ENCODE data around the gene GRIK3.

Gene GRIK3

GRCh38 chr1:37010011-37010410, 24.3 kb downstream of the GRIK3 start:
- no peak for DNase-seq

- no peak for DNase-seq
Observed at GRCh38 chr1:37009521-37009920, 24.8 kb downstream of the GRIK3 start.

- no peak for DNase-seq
Observed at GRCh38 chr1:37006132-37006868, 28.0 kb downstream of the GRIK3 start.

GRCh38 chr1:37002898-37003297, 31.4 kb downstream of the GRIK3 start:
- no peak for DNase-seq

- DNase-seq = no peak
Observed at GRCh38 chr1:37001703-37002102, 32.6 kb downstream of the GRIK3 start.

- no peak for DNase-seq
Observed at GRCh38 chr1:36996106-36996505, 38.2 kb downstream of the GRIK3 start.

- DNase-seq = no peak
Observed at GRCh38 chr1:36994868-36995267, 39.4 kb downstream of the GRIK3 start.

- no peak for DNase-seq
Observed at GRCh38 chr1:36994294-36994693, 40.0 kb downstream of the GRIK3 start.

GRCh38 chr1:36992139-36992943, 42.0 kb downstream of the GRIK3 start:
- DNase-seq = no peak

- no peak for DNase-seq
Observed at GRCh38 chr1:36991551-36991950, 42.8 kb downstream of the GRIK3 start.

- no peak for DNase-seq
Observed at GRCh38 chr1:36990928-36991327, 43.4 kb downstream of the GRIK3 start.

- no peak for DNase-seq
Observed at GRCh38 chr1:36989241-36989640, 45.1 kb downstream of the GRIK3 start.

GRCh38 chr1:36988741-36989193, 45.5 kb downstream of the GRIK3 start:
- DNase-seq = no peak

- no peak for DNase-seq
Observed at GRCh38 chr1:36988321-36988720, 46.0 kb downstream of the GRIK3 start.

GRCh38 chr1:36987276-36987675, 47.0 kb downstream of the GRIK3 start:
- no peak for DNase-seq

GRCh38 chr1:36986241-36986985, 47.9 kb downstream of the GRIK3 start:
- DNase-seq = no peak

- DNase-seq = no peak
Observed at GRCh38 chr1:36984675-36985074, 49.6 kb downstream of the GRIK3 start.

GRCh38 chr1:36984026-36984425, 50.3 kb downstream of the GRIK3 start:
- DNase-seq = no peak

- no peak for DNase-seq
Observed at GRCh38 chr1:36982709-36983108, 51.6 kb downstream of the GRIK3 start.

GRCh38 chr1:36981771-36982622, 52.3 kb downstream of the GRIK3 start:
- DNase-seq = no peak

- DNase-seq = no peak
Observed at GRCh38 chr1:36981126-36981525, 53.2 kb downstream of the GRIK3 start.

- no peak for DNase-seq
Observed at GRCh38 chr1:36977731-36978406, 56.4 kb downstream of the GRIK3 start.
